DOHH2 (cell line): ENCODE measurements around the gene EPB41L2.

Experiments used
- H3F3A ChIP-seq: fragments of 200-600 bp; sonication (generic), shearing (Covaris generic); 2 replicates; pipeline ENCODE4 v1.6.0; 2016; ENCODE audit warnings: antibody characterized with exemption, mild to moderate bottlenecking; ENCODE audit not compliant: control insufficient read depth, insufficient read depth
- H3K27ac ChIP-seq: fragments of 200-600 bp; sonication (generic); 2 replicates; pipeline ENCODE4 v1.5.1; 2014; ENCODE audit warnings: low read depth, mild to moderate bottlenecking, low read length, moderate library complexity
- H3K27me3 ChIP-seq: fragments of 200-600 bp; sonication (generic); 2 replicates; pipeline ENCODE4 v1.6.1; 2014; ENCODE audit warnings: mild to moderate bottlenecking, low read length, mixed read lengths; ENCODE audit not compliant: control insufficient read depth
- H3K36me3 ChIP-seq: fragments of 200-600 bp; sonication (generic); 2 replicates; pipeline ENCODE4 v1.6.1; 2014; ENCODE audit warnings: mild to moderate bottlenecking, low read length, moderate library complexity, mixed read lengths; ENCODE audit not compliant: control insufficient read depth
- H3K4me1 ChIP-seq: fragments of 200-600 bp; sonication (generic); 2 replicates; pipeline ENCODE4 v1.6.1; 2014; ENCODE audit warnings: mild to moderate bottlenecking, low read length, mixed read lengths; ENCODE audit not compliant: control insufficient read depth
- H3K4me2 ChIP-seq: fragments of 200-600 bp; sonication (generic); 2 replicates; pipeline ENCODE4 v1.6.0; 2014; ENCODE audit warnings: mild to moderate bottlenecking, low read length, moderate library complexity
- H3K4me3 ChIP-seq: fragments of 200-600 bp; sonication (generic); 2 replicates; pipeline ENCODE4 v1.5.1; 2014; ENCODE audit warnings: mild to moderate bottlenecking, low read length, mixed read lengths
- H3K79me2 ChIP-seq: fragments of 200-600 bp; sonication (generic); 2 replicates; pipeline ENCODE4 v1.6.1; 2014; ENCODE audit warnings: mild to moderate bottlenecking, low read length, mixed read lengths; ENCODE audit not compliant: control insufficient read depth
- H3K9me2 ChIP-seq: fragments of 200-600 bp; sonication (generic); replicated peaks from 2 replicates; pipeline ENCODE4 v1.6.1; 2014; ENCODE audit warnings: mild to moderate bottlenecking, low read length, mixed read lengths; ENCODE audit not compliant: control insufficient read depth
- H3K9me3 ChIP-seq: fragments of 200-600 bp; sonication (generic); 2 replicates; pipeline ENCODE4 v1.6.1; 2014; ENCODE audit warnings: antibody characterized with exemption, low read length, mixed read lengths; ENCODE audit not compliant: control insufficient read depth, insufficient read depth
- H4K20me1 ChIP-seq: fragments of 200-600 bp; sonication (generic); 2 replicates; pipeline ENCODE4 v1.6.0; 2014; ENCODE audit warnings: low read depth, mild to moderate bottlenecking, antibody characterized with exemption, low read length, moderate library complexity; ENCODE audit not compliant: control insufficient read depth, insufficient read depth
- EZH2phosphoT487 ChIP-seq: fragments of 200-600 bp; sonication (generic); IDR thresholded peaks from 2 replicates; pipeline ENCODE4 v1.6.1; 2017; ENCODE audit warnings: borderline replicate concordance, mild to moderate bottlenecking, antibody characterized with exemption, low read length, moderate library complexity, mixed read lengths
- TF ChIP-seq, protein P1 (sequence below): fragments of 200-600 bp; sonication (generic); IDR thresholded peaks from one replicate; pipeline ENCODE4 v1.5.1; 2014; ENCODE audit warnings: antibody characterized with exemption, mild to moderate bottlenecking, low read depth, low read length; ENCODE audit not compliant: poor library complexity, severe bottlenecking

The EPB41L2 gene

GRCh38 chr6:130968476-130968875, 94.6 kb downstream of the EPB41L2 start:
- TF ChIP-seq, protein P1, sequence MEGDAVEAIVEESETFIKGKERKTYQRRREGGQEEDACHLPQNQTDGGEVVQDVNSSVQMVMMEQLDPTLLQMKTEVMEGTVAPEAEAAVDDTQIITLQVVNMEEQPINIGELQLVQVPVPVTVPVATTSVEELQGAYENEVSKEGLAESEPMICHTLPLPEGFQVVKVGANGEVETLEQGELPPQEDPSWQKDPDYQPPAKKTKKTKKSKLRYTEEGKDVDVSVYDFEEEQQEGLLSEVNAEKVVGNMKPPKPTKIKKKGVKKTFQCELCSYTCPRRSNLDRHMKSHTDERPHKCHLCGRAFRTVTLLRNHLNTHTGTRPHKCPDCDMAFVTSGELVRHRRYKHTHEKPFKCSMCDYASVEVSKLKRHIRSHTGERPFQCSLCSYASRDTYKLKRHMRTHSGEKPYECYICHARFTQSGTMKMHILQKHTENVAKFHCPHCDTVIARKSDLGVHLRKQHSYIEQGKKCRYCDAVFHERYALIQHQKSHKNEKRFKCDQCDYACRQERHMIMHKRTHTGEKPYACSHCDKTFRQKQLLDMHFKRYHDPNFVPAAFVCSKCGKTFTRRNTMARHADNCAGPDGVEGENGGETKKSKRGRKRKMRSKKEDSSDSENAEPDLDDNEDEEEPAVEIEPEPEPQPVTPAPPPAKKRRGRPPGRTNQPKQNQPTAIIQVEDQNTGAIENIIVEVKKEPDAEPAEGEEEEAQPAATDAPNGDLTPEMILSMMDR: no peak
- TF ChIP-seq EZH2phosphoT487: no peak
- H3K36me3 ChIP-seq: no peaks in the 10 kb centered on the region
- H3K9me3 ChIP-seq: no peaks in the 10 kb centered on the region
- peaks cover 68% of the 10 kb centered on the region for H3K4me1 ChIP-seq
- H3K79me2 ChIP-seq: peaks cover 87% of the 10 kb centered on the region
- H3K4me3 ChIP-seq: no peak overlapping the region
- no peaks in the 10 kb centered on the region; the same call in 1 of the 2 replicates for H4K20me1 ChIP-seq
- no peaks in the 10 kb centered on the region for H3K27me3 ChIP-seq
- no peaks in the 10 kb centered on the region for H3K9me2 ChIP-seq
- no peak overlapping the region for H3K4me2 ChIP-seq
- peaks cover 4% of the 10 kb centered on the region for H3F3A ChIP-seq
- H3K27ac ChIP-seq: no peak overlapping the region

GRCh38 chr6:130967502-130968445, 95.3 kb downstream of the EPB41L2 start:
- Histone ChIP-seq H3K4me2 (peak overlapping the region; percentile 51), H3K79me2 (peaks cover 90% of the 10 kb centered on the region), H3K4me1 (peaks cover 75% of the 10 kb centered on the region)

GRCh38 chr6:130966344-130966980, 96.6 kb downstream of the EPB41L2 start:
- no peaks in the 10 kb centered on the region for H3K36me3 ChIP-seq
- H4K20me1 ChIP-seq: no peaks in the 10 kb centered on the region; the same call in 1 of the 2 replicates
- peaks cover 88% of the 10 kb centered on the region for H3K4me1 ChIP-seq
- peaks cover 94% of the 10 kb centered on the region for H3K79me2 ChIP-seq
- H3K9me3 ChIP-seq: no peaks in the 10 kb centered on the region
- TF ChIP-seq EZH2phosphoT487: no peak
- TF ChIP-seq, protein P1: no peak
- peaks cover 7% of the 10 kb centered on the region for H3F3A ChIP-seq
- H3K9me2 ChIP-seq: no peaks in the 10 kb centered on the region
- H3K27me3 ChIP-seq: no peaks in the 10 kb centered on the region
- no peak overlapping the region for H3K27ac ChIP-seq
- H3K4me2 ChIP-seq: peak overlapping the region; percentile 51
- H3K4me3 ChIP-seq: peak overlapping the region; percentile 14; the same call in 1 of the 2 replicates

More at GRCh38 chr6:130967502-130968445, 95.3 kb downstream of the EPB41L2 start:
- Histone ChIP-seq H3K27me3 (no peaks in the 10 kb centered on the region), H3K9me2 (no peaks in the 10 kb centered on the region), H3K27ac (no peak overlapping the region), H3K4me3 (peak overlapping the region; percentile 14), H3F3A (peaks cover 7% of the 10 kb centered on the region), H3K36me3 (no peaks in the 10 kb centered on the region), H3K9me3 (no peaks in the 10 kb centered on the region), H4K20me1 (no peaks in the 10 kb centered on the region; the same call in 1 of the 2 replicates)
- TF ChIP-seq EZH2phosphoT487: no peak
- TF ChIP-seq, protein P1: no peak
